T-helper 1 cell treated with Interleukin-12 subunit alpha and Interleukin-12 subunit beta and Interleukin-4 antibody, amounts not matched to agents 30 μg/mL and 1 μg/mL, for 36 hours (primary cell): ENCODE measurements around the gene ADORA3.

Source experiments
- H3K27ac Mint-ChIP-seq: one replicate; pipeline ENCODE4 v1.8.0; 2021; ENCODE audit warnings: mild to moderate bottlenecking, mixed read lengths
- H3K27me3 Mint-ChIP-seq: one replicate; pipeline ENCODE4 v1.8.0; 2021; ENCODE audit warnings: low read depth, mixed read lengths
- H3K36me3 Mint-ChIP-seq: one replicate; pipeline ENCODE4 v1.8.0; 2021; ENCODE audit warnings: low read depth, mixed read lengths
- H3K4me1 Mint-ChIP-seq: one replicate; pipeline ENCODE4 v1.8.0; 2021; ENCODE audit warnings: low read depth, mixed read lengths
- H3K4me3 Mint-ChIP-seq: one replicate; pipeline ENCODE4 v1.8.0; 2021; ENCODE audit warnings: mild to moderate bottlenecking, moderate library complexity, mixed read lengths
- H3K9me3 Mint-ChIP-seq: one replicate; pipeline ENCODE4 v1.8.0; 2021; ENCODE audit warnings: mixed read lengths

ADORA3 gene

GRCh38 chr1:111453706-111454105, 49.7 kb downstream of the ADORA3 start:
- H3K27me3 Mint-ChIP-seq, result no peaks in the 10 kb centered on the region
- no peak overlapping the region for H3K4me3 Mint-ChIP-seq
- no peaks in the 10 kb centered on the region for H3K9me3 Mint-ChIP-seq
- H3K4me1 Mint-ChIP-seq, result peaks cover 63% of the 10 kb centered on the region
- H3K27ac Mint-ChIP-seq, result no peak overlapping the region
- H3K36me3 Mint-ChIP-seq, result peaks cover 56% of the 10 kb centered on the region

- H3K27ac Mint-ChIP-seq, result no peak overlapping the region
- peaks cover 68% of the 10 kb centered on the region for H3K4me1 Mint-ChIP-seq
Observed at GRCh38 chr1:111452581-111452980, 50.9 kb downstream of the ADORA3 start.

GRCh38 chr1:111450185-111450584, 53.2 kb downstream of the ADORA3 start:
- H3K9me3 Mint-ChIP-seq, result no peaks in the 10 kb centered on the region
- H3K27ac Mint-ChIP-seq, result peak overlapping the region; percentile 91
- H3K36me3 Mint-ChIP-seq, result peaks cover 43% of the 10 kb centered on the region
- peaks cover 68% of the 10 kb centered on the region for H3K4me1 Mint-ChIP-seq
- no peaks in the 10 kb centered on the region for H3K27me3 Mint-ChIP-seq
- H3K4me3 Mint-ChIP-seq, result peak overlapping the region; percentile 100

More at GRCh38 chr1:111452581-111452980, 50.9 kb downstream of the ADORA3 start:
- Mint-ChIP-seq H3K4me3 (no peak overlapping the region), H3K36me3 (peaks cover 50% of the 10 kb centered on the region), H3K9me3 (no peaks in the 10 kb centered on the region), H3K27me3 (no peaks in the 10 kb centered on the region)

GRCh38 chr1:111449703-111450017, 53.8 kb downstream of the ADORA3 start:
- Mint-ChIP-seq H3K36me3 (peaks cover 39% of the 10 kb centered on the region), H3K27me3 (no peaks in the 10 kb centered on the region), H3K4me3 (peak overlapping the region; percentile 100), H3K27ac (peak overlapping the region; percentile 91), H3K9me3 (no peaks in the 10 kb centered on the region), H3K4me1 (peaks cover 65% of the 10 kb centered on the region)
